CD4-positive, alpha-beta T cell treated with Interleukin-15 for 1 hour (primary cell): ENCODE results near the gene CLSTN1.
A peak's percentile ranks its signal among the peaks of the same experiment; 100 is the strongest.
"Not testable (repeated sequence)": the region's sequence is repeated elsewhere in the genome, so short reads cannot be mapped to it uniquely, and the experiment has no call there.

Experiments used
- DNase-seq: peaks from one replicate; pipeline ENCODE4 v3.0.0-alpha.2; 2020

CLSTN1 gene

GRCh38 chr1:9760824-9761223 is 62.9 kb downstream of the CLSTN1 start:
- DNase-seq, result no peak

- DNase-seq, result no peak
Measured at GRCh38 chr1:9759939-9760338, 63.8 kb downstream of the CLSTN1 start.

GRCh38 chr1:9758559-9759121 is 65.1 kb downstream of the CLSTN1 start:
- DNase-seq, result no peak

- no peak for DNase-seq
Measured at GRCh38 chr1:9755441-9755995, 68.2 kb downstream of the CLSTN1 start.

- DNase-seq, result no peak
Measured at GRCh38 chr1:9753121-9753531, 70.6 kb downstream of the CLSTN1 start.

- no peak for DNase-seq
Measured at GRCh38 chr1:9751971-9752370, 71.8 kb downstream of the CLSTN1 start.

GRCh38 chr1:9749361-9749760 is 74.4 kb downstream of the CLSTN1 start:
- no peak for DNase-seq

- DNase-seq, result not testable (repeated sequence)
Measured at GRCh38 chr1:9748391-9748790, 75.4 kb downstream of the CLSTN1 start.

GRCh38 chr1:9746651-9747050 is 77.1 kb downstream of the CLSTN1 start:
- no peak for DNase-seq

GRCh38 chr1:9746211-9746610 is 77.6 kb downstream of the CLSTN1 start:
- DNase-seq, result no peak

- no peak for DNase-seq
Measured at GRCh38 chr1:9744106-9744799, 79.5 kb downstream of the CLSTN1 start.

GRCh38 chr1:9737671-9738070 is 86.1 kb downstream of the CLSTN1 start:
- no peak for DNase-seq

- DNase-seq, result no peak
Measured at GRCh38 chr1:9737057-9737456, 86.7 kb downstream of the CLSTN1 start.

- DNase-seq, result no peak
Measured at GRCh38 chr1:9736241-9736640, 87.5 kb downstream of the CLSTN1 start.

GRCh38 chr1:9735800-9736199 is 88.0 kb downstream of the CLSTN1 start:
- DNase-seq, result no peak

- DNase-seq, result no peak
Measured at GRCh38 chr1:9733160-9733789, 90.5 kb downstream of the CLSTN1 start.

- no peak for DNase-seq
Measured at GRCh38 chr1:9732123-9732971, 91.4 kb downstream of the CLSTN1 start.

- no peak for DNase-seq
Measured at GRCh38 chr1:9731561-9731960, 92.2 kb downstream of the CLSTN1 start.

- no peak for DNase-seq
Measured at GRCh38 chr1:9731051-9731537, 92.7 kb downstream of the CLSTN1 start.

GRCh38 chr1:9730096-9730901 is 93.5 kb downstream of the CLSTN1 start:
- peak; percentile 75 for DNase-seq

GRCh38 chr1:9729523-9729922 is 94.2 kb downstream of the CLSTN1 start:
- no peak for DNase-seq
